HG02870 (cell line): ENCODE measurements around the gene VPS8.
"Not testable (repeated sequence)": the region's sequence is repeated elsewhere in the genome, so short reads cannot be mapped to it uniquely, and the experiment has no call there.

Source experiments
- ATAC-seq: cut with Tn5 transposase; IDR thresholded peaks from one replicate; pipeline ENCODE4 v1.9.1; 2021; ENCODE audit warnings: mild to moderate bottlenecking, moderate library complexity; ENCODE audit not compliant: unreplicated experiment

Gene VPS8

DNA sequence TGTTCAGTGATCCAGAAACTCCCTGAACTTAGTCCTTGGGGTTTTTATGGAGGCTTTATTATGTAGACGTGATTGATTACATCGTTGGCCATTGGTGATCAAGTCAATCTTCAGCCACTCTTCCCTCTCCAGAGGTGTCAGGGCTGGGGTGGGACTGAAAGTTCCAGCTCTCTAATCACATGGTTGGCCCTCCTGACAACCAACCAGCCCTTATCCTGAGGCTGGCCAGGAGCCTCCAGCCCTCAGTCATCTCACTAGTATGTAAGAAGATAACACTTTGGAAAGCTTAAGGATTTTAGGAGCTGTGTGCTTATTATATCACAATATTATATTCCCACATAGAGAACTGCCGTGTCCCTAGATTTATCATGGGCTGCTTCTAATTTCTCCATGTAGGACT lies 142.3 kb downstream of the VPS8 start:
- ATAC-seq = no peak

DNA sequence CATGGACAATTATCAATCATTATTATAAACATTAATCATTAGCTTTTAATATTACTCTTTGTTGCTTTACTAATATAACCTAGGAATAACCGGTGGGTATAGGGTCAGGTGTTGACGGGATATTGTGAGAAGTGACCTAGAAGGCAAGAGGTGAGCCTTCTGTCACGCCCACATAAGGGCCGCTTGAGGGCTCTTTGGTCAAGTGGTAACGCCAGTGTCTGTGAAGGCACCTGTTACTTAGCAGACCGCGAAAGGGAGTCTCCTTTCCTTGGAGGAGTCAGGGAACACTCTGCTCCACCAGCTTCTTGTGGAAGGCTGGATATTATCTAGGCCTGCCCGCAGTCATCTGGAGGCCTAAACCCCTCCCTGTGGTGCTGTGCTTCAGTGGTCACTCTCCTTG lies 142.9 kb downstream of the VPS8 start:
- not testable (repeated sequence) for ATAC-seq

DNA sequence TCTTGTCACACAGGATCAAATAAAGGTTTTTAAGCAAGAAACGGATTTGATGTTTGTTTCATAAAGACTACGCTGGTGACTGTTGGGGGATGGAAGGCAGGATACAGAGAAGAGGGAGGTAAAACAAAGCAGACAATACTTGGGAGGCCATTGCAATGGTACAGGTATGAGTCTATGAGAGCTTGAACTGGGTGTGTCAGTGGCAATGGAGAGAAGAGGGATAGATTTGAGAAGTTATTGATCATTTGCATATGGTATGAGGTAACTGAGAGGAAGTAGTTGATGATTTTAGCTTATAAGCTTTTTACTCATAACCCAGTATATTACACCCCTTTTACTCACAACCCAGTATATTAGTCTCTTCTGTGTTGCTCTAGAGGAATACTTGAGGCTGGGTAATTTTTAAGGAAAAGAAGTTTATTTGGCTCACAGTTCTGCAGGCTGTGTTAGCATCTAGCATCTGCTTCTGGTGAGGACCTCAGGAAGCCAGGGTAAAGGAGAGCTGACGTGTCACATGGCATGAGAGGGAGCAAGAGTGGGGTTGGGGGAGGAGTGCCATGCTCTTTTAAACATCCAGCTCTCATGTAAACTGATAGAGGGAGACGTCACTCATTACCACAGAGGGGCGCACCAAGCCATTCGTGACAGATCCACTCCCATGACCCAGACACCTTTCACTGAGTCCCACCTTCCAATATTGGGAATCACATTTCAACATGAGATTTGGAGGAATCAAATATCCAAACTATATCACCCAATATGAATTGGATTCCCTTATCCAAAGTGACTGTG lies 153.9 kb downstream of the VPS8 start:
- no peak for ATAC-seq

DNA sequence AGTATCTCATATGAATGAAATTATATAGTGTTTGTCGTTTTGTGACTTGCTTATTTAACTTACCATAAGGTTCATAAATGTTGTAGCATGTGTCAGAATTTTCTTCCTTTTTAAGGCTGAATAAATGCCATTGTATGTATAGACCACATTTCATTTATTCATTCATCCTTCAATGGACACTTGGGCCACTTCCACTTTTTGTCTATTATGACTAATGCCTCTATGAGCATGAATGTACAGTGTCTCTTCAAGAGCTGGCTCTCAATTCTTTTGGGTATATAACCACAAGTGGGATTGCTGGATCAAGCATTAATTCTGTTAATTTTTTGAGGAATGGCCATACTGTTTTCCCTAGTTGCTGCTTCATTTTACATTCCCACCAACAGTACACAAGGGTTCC lies 156.1 kb downstream of the VPS8 start:
- ATAC-seq = no peak

DNA sequence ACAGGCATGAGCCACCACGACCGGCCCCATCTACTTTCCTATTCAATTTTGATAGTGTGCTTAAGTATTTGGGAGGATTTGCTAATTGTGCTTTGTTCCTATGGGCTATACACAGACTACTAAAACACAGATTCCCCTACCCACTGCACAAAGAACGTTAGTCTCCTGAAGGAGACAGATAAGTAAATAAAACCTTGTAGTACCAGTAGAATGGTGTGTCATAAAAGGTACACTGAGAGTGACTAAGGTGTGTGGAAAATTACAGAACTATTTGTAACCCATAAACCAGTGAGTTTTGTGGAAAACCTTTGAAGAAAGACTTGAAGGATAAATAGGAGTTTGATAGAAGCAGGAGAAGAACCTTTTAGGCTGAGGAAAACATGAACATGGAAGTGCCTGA lies 158.2 kb downstream of the VPS8 start:
- ATAC-seq = no peak

DNA sequence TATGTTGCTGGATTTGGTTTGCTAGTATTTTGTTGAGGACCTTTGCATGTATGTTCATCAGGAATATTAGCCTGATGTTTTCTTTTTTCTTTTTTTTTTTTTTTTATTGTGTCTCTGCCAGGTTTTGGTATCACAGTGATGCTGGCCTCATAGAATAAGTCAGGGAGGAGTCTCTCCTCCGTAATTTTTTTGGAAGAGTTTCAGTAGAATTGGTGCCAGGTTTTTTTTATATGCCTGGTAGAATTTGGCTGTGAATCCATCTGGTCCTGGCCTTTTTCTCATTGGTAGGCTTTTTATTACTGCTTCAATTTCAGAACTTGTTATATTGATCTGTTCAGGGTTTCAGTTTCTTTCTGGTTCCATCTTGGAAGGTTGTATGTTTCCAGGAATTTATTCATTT lies 165.8 kb downstream of the VPS8 start:
- ATAC-seq = no peak

DNA sequence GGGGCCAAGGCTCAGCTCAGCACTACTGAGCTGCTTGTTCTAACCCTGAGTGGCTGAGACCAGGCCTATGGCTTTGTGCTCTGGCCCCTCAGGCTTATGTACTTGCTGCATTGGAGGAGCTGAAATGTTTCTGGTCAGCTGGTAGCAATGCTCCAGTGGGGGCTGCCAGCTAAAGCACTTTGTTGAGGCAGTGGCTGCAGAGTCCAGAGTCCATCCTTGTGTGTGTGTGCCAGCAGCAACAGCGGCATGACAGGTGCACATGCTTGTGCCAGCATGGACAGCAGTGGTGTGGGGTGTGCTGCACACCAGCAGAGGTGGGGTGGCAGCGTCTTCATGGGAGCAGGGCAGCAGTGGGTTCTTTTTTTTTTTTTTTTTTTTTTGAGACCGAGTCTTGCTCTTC lies 169.1 kb downstream of the VPS8 start:
- no peak for ATAC-seq

DNA sequence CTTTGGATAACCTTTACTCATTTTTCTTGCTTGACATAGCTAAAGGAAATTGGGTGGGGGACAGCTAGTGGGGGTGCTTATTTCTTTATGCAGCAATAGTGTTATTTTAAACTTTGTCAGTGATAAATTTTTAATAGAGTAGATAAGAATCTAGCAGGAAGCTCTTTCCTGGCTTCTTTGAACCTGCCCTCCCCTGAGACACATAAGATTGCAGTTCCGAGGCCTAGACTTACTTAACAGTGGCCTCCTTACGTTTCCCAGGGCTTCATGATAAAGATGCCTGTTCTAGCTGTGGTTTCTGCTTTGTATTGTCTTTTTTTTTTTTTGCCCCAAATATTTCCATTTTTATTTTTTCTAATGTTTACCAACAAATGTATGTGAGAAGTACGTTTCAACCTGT lies 170.1 kb downstream of the VPS8 start:
- ATAC-seq = no peak

DNA sequence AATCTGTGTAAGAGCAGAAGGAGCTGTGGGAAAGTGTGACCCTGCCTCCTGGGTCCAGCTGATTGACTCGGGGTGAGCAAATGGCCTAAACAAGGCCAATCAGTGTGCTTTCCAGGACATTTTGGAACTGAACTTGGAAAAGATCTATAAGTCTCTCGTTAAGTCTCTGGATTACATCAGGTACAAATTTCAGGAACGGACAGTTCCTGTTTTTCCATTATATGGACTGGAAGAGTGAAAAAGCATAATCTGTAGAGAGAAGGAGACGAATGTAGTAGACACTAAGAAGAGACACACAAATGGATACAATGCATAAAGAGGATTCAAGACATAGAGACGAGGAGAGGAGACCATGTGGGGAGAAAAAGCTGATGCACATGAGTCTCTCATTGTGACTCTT lies 173.6 kb downstream of the VPS8 start:
- no peak for ATAC-seq

DNA sequence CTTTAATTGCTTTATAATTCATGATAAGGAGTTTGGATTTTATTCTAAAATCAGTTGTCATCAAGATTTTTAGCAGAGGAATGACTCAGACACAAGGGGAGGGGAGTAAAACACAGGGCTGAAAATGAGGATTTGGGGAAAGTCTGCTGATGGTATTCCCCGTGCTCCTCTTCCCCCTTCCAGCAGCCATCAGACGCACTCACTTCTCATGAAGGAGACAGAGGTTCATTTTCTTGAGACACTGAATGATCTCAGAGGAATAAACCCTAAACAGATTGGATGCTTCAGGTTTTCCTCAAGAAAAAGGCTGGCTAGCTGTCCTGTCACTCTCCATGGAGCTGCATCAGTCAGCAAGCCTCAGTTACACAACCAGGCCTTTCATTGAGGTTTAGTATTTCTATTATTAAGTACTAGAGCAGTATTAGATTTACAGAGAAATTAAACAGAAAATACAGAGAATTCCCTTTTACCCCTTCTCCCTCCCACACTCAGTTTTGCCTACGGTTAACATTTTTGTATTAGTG lies 174.5 kb downstream of the VPS8 start:
- ATAC-seq = no peak

DNA sequence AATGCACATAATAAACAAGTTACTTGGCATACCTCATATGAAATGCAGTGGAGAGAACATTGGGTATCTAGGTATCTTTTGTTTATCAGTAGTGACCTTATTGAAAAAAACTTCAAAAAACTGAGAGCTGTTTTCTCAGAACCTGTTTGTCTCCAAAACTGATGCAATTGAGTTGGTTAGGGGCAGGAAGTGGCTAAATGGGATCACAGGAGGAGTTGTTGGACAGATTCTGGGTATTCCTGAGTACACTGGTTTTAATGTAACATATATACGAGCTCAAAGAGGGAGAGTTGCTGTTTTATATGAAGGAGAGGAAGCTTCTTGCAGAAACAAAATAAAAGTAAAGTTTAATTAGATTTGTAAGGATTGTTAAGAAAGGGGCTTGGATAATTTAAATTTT lies 181.4 kb downstream of the VPS8 start:
- no peak for ATAC-seq

DNA sequence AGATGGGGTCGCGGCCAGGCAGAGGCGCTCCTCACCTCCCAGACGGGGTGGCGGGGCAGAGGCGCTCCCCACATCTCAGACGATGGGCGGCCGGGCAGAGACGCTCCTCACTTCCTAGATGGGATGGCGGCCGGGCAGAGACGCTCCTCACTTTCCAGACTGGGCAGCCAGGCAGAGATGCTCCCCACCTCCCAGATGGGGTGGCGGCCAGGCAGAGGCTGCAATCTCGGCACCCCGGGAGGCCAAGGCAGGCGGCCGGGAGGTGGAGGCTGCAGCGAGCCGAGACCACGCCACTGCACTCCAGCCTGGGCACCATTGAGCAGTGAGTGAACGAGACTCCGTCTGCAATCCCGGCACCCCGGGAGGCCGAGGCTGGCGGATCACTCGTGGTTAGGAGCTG lies 191.9 kb downstream of the VPS8 start:
- not testable (repeated sequence) for ATAC-seq

DNA sequence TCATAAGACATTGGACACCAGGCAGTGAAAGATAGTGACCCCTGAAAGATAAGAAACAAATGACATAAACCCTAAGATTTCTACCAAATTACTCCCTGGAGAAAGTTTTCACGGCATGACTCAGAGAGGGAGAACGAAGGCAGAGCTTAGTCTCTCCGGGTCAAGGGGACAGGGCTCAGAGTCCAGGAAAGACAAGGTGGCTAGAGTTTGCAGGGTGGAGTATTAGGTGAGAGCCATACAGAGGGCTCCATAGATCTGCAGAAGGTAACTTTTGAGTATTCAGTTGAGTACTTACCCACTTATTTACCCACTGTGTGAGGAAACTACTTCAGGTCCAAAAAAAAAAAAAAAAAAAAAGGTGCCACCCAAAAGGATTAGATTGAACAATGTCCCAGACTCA lies 197.7 kb downstream of the VPS8 start:
- no peak for ATAC-seq

DNA sequence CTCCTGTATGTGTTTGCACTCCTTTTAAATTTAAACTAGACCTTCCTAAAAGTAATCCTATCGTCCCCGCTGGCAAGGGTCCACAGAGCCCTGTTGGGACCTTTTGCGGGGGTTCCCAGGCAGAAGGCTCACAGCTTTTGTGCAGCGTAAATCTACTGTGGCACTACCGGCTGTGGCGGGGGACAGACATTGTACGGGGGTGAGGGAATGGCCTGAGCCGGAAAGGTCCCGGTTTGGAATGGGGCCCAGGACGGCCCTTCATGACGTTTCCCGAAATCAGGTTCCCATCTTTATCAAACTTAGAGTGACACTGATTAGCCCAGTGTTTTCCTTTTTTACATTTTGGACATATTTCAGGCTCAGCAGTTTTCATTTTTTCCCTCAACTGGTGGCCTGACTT lies 205.6 kb downstream of the VPS8 start:
- ATAC-seq = not testable (repeated sequence)

DNA sequence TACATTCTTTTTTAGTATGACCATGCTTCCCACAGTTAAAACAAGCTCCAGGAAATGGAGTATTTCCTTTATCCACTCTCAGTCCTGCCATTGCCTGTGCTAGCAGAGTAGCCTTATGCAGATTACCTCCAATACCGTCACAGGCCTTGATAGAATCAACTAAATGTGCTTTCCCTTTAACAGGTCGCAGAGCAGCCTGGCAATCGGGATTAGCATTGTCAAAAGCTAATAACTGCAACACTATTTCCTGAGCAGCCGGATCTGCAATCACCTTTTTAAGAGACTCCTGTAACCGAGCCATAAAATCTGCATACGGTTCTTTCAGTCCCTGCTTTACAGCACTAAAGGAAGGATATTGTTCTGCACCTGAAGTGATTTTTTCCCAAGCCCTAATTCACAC lies 206.0 kb downstream of the VPS8 start:
- ATAC-seq = not testable (repeated sequence)

DNA sequence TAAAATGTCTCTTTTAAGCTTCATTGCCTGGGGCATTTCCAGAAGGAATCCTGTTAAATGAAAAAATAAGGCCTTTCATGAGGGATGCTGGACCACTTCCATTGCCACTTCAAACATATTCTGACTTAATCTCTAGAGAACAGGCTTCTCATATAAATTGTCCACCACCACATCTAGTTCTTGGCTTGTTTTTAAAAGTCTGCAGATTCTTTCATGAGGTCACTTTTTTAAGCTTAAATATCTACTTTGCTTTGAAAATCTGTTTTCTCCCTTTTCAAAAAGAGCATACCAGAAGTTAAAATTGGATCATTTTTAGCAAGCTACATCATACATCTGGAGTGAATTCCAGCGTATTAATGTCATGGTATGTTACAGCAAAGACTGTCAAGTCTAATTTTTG lies 209.3 kb downstream of the VPS8 start:
- no peak for ATAC-seq

DNA sequence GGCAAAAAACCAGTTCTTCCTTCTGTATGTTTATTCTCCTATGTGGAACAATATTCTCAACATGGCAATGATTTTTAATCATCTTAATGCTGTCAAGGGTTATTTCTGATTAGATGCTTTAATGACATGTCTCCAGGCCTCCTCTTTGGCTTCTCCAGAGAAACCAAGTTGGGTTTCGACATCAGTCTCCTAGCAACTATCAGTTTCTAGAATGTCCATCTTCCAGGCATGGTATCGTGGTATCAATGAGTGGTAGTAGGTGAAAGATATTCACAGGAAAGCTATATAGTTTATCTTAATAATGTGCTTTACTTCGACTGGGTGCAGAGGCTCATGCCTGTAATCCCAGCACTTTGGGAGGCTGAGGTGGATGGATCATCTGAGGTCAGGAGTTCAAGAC lies 212.4 kb downstream of the VPS8 start:
- ATAC-seq = no peak

DNA sequence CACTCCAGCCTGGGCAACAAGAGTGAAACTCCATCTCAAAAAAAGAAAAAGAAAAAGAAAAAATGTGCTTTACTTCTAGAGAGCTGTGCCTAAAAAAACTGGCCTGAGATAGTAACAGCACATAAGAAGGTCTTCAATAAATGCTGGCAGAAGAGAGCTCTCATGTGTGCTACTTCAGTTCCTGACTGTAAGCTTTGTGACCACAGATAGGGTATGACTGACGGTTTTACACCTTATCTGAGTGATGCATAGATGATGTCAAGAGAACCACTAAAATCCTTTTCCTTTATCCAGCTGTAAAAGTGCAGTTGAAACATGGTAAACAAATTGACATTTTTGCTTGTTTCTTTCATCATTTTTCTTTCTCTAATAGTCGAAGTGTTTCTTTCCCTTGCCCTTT lies 213.0 kb downstream of the VPS8 start:
- no peak for ATAC-seq

DNA sequence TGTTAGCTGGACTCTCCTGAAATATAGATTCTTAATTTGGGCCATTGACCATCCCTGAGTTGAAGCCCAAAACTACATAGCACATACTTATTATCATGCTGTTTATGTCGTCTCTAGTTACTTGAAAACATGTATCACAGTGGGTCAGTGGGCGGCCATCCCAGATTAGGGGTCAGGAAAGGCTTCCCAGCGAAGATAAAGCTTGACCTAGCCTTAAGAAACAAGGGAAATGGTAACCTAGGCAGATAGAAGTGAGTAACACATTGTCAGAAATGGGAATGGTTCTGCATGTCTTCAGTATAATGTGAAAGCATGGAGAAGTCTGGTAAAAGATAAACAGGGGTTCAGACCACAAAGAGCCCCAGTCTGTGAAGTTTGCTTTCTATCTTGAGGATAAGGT lies 216.2 kb downstream of the VPS8 start:
- no peak for ATAC-seq

DNA sequence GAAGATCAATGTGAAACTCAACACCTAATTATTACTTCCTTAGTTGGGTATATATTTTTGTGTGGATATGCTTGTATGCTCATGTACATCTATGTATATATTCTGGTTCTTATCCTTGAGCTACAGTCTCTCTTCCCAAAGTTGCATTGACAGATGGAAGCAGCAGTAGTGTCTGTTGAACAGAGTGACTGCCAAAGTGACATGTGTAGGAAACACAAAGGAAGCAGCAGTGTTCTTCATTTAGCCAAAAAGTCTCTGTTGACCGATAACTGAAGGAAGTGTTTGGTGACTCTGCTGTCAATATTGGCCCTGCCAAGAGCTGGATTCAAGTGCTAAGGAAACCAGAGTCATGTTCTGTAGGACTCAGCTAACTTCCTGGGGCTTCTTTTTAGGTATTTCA lies 217.1 kb downstream of the VPS8 start:
- no peak for ATAC-seq

DNA sequence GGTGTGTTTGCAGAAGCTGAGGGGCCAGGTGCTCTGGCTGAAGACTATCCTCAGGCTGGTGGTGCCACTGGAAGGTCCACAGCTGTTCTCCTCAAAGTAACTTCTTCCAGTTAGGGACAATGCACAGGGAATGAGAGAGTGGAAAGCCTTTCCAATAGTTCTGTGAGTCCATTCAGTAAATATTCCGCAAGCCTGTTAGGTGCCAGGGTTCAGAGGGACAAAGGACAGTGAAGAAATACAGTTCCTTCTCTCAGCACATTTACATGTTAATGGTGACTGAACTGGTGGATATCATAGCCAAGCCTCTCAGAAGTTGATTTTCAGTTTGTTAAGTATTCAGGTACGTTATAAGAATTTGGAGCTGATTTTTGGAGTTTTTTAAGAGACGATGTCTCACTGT lies 218.4 kb downstream of the VPS8 start:
- no peak for ATAC-seq

DNA sequence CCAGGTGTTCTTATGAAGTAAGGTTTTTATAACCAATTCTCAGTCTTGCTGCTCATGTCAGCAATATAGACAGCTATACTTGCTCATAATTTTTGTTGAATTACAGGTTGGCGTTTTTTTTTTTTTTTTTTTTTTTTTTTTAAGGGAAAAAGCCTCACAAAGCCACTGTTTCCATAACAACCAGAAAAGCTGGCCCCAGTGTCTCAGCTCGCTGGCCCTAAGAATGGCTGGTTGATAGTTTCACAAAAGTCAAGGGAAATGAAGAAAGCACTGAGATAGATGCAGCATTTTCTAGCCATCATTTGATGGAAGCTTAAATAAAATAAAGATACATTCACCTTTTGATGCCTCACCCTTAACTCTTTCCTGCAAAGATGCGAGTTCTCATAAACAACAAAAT lies 219.0 kb downstream of the VPS8 start:
- ATAC-seq = no peak

DNA sequence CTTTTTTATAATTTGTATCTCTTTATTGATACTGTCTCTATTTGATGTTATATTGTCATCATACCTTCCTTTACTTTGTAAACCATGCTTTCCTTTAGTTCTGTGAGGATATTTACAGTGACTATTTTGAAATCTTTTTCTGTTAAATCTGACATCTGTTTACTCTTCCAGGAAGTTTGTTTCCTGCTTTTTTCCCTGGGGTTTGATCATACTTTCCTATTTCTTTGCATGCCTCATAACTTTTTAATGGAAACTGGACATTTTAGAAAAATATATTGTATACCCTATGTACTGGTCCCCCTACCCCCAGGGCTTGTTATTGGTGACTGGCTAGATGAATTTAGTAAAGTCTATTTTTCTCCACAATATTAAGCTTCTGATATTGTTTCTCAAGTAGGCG lies 225.8 kb downstream of the VPS8 start:
- ATAC-seq = no peak
